ENCODE measurements around the gene BAG2. TPM values are rescaled to one million over a fixed set of nuclear protein-coding genes. Genes with fewer than 3 reads are reported as not detected.

The BAG2 gene
- polyA plus RNA-seq, 3 donors, result 0.09 to 0.21 (median 0.20) TPM

DNA sequence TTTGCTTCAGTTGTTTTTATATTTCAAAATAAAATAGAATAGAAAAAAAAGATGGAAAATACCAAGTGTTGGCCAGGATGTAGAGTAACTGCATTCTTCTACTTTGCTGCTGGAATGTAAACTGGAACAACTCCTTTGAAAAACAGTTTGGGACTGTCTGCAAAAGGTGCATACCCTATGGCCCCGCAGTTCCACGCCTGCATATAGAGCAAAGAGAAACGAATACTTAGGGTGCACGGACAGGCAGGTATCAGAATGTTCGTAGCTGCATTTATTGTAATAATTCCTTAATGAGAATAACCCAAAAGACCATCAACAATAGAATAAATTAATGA, 50.6 kb downstream of the BAG2 start:
- Histone ChIP-seq H3K4me1 (ENCODE audit: control insufficient read depth in 1 of 2, insufficient read depth in 2 of 2, low read length in 2 of 2) (peaks cover 12 to 20% of the 10 kb centered on the region in 2 donors), H3K4me3 (replicated peaks in 1 of 3; ENCODE audit: low read depth in 2 of 3, low read length in 3 of 3) (peak overlapping the region; percentile 61 to 92 (median 78)), H3K27ac (ENCODE audit: low read depth in 1 of 2, low read length in 2 of 2) (no peak overlapping the region), H2AFZ (ENCODE audit: insufficient read depth, low read depth, low read length, poor library complexity, severe bottlenecking) (peak overlapping the region; percentile 97), H3K9ac (ENCODE audit: insufficient read depth, low read length, poor library complexity, severe bottlenecking) (peak overlapping the region; percentile 53), H4K20me1 (ENCODE audit: insufficient read depth, low read length) (no peaks in the 10 kb centered on the region), H3K4me2 (replicated peaks; ENCODE audit: extremely low read depth, low read length, poor library complexity, severe bottlenecking) (peak overlapping the region; percentile 100), H3K27me3 (ENCODE audit: control insufficient read depth in 2 of 2, insufficient read depth in 2 of 2, low read length in 2 of 2) (peaks cover 8 to 18% of the 10 kb centered on the region in 2 donors), H3K79me2 (ENCODE audit: insufficient read depth, low read length) (no peaks in the 10 kb centered on the region), H3K9me3 (replicated peaks in 1 of 2; ENCODE audit: control insufficient read depth in 1 of 2, insufficient read depth in 1 of 2, low read length in 2 of 2) (no peaks in the 10 kb centered on the region), H3K36me3 (replicated peaks in 1 of 2; ENCODE audit: control insufficient read depth in 1 of 2, insufficient read depth in 2 of 2, low read length in 2 of 2) (no peaks in the 10 kb centered on the region)
- TF ChIP-seq, protein P1, sequence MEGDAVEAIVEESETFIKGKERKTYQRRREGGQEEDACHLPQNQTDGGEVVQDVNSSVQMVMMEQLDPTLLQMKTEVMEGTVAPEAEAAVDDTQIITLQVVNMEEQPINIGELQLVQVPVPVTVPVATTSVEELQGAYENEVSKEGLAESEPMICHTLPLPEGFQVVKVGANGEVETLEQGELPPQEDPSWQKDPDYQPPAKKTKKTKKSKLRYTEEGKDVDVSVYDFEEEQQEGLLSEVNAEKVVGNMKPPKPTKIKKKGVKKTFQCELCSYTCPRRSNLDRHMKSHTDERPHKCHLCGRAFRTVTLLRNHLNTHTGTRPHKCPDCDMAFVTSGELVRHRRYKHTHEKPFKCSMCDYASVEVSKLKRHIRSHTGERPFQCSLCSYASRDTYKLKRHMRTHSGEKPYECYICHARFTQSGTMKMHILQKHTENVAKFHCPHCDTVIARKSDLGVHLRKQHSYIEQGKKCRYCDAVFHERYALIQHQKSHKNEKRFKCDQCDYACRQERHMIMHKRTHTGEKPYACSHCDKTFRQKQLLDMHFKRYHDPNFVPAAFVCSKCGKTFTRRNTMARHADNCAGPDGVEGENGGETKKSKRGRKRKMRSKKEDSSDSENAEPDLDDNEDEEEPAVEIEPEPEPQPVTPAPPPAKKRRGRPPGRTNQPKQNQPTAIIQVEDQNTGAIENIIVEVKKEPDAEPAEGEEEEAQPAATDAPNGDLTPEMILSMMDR (IDR thresholded peaks at IDR 0.05), result no peak
- intact Hi-C loops (cut with micrococcal nuclease), result no loop called here
- H3K9me3 Mint-ChIP-seq, result no peaks in the 10 kb centered on the region
- no peak for DNase-seq
- H3K4me3 Mint-ChIP-seq, result peak overlapping the region; percentile 99 to 100
- peaks cover 16% of the 10 kb centered on the region for H3K4me1 Mint-ChIP-seq
- no CpG with 5 or more reads among the region's 5 CpGs for WGBS (ENCODE audit: insufficient coverage)
- peaks cover 14 to 25% (median 18%) of the 10 kb centered on the region in 3 donors for H3K27me3 Mint-ChIP-seq (ENCODE audit: low read depth in 3 of 3)
- no peak overlapping the region for H3K27ac Mint-ChIP-seq
- H3K36me3 Mint-ChIP-seq, result no peaks in the 10 kb centered on the region

DNA sequence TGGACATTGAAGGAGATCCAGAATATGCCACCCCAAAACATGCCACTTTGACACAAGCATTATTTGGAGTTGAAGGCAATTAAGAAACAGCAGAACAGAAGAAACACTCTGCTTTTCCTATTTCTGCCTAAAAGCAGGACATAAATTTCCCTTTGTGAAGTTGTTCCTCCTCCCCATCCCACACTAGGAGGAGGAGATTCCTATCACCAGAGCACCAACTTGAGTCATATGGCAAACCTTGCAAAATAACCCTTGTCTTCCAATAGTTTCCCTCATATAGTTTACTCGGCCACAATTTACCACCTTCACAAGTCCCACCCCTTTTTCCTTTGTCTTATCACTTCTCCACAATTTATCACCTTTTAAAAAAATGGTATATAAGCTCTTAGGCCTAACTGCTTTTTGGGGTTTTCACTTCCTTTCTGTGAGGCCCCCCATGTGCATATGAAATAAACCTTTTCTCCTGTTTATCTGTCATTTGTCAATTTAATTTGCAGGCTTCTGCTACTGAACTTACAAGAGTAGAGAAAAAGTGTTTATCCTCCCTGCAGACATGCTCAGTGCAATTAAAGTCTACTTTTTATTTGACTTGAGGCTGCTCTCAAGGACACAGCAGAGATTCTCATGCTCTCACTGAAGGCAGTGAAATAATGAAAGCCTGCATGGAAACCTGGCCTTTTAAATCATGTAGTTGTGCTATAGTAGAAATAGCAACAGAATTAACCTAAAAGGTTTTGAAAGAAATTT, 52.8 kb downstream of the BAG2 start:
- Histone ChIP-seq H3K4me2 (replicated peaks; ENCODE audit: extremely low read depth, low read length, poor library complexity, severe bottlenecking) (no peak overlapping the region), H3K79me2 (ENCODE audit: insufficient read depth, low read length) (no peaks in the 10 kb centered on the region), H3K27ac (ENCODE audit: low read depth in 1 of 2, low read length in 2 of 2) (no peak overlapping the region), H2AFZ (ENCODE audit: insufficient read depth, low read depth, low read length, poor library complexity, severe bottlenecking) (peak overlapping the region; percentile 6), H3K9ac (ENCODE audit: insufficient read depth, low read length, poor library complexity, severe bottlenecking) (no peak overlapping the region), H3K4me1 (ENCODE audit: control insufficient read depth in 1 of 2, insufficient read depth in 2 of 2, low read length in 2 of 2) (peaks cover 12 to 20% of the 10 kb centered on the region in 2 donors), H4K20me1 (ENCODE audit: insufficient read depth, low read length) (no peaks in the 10 kb centered on the region), H3K36me3 (replicated peaks in 1 of 2; ENCODE audit: control insufficient read depth in 1 of 2, insufficient read depth in 2 of 2, low read length in 2 of 2) (no peaks in the 10 kb centered on the region), H3K27me3 (ENCODE audit: control insufficient read depth in 2 of 2, insufficient read depth in 2 of 2, low read length in 2 of 2) (peaks cover 8 to 18% of the 10 kb centered on the region in 2 donors), H3K4me3 (replicated peaks in 1 of 3; ENCODE audit: low read depth in 2 of 3, low read length in 3 of 3) (no peak overlapping the region), H3K9me3 (replicated peaks in 1 of 2; ENCODE audit: control insufficient read depth in 1 of 2, insufficient read depth in 1 of 2, low read length in 2 of 2) (no peaks in the 10 kb centered on the region)
- intact Hi-C loops (cut with micrococcal nuclease), result no loop called here
- WGBS (ENCODE audit: insufficient coverage), result 0% methylated on average over 1 of the region's 1 CpG
- Mint-ChIP-seq H3K4me1 (peaks cover 16% of the 10 kb centered on the region), H3K36me3 (no peaks in the 10 kb centered on the region), H3K4me3 (no peak overlapping the region), H3K9me3 (no peaks in the 10 kb centered on the region), H3K27ac (no peak overlapping the region), H3K27me3 (ENCODE audit: low read depth in 3 of 3) (peaks cover 14 to 24% (median 19%) of the 10 kb centered on the region in 3 donors)
- no peak for DNase-seq
- TF ChIP-seq, protein P1 (IDR thresholded peaks at IDR 0.05), result no peak
